ENCODE data around the gene DNM1.

The DNM1 gene

GRCh38 chr9:128286440-128286839 is 83.3 kb downstream of the DNM1 start:
- in situ Hi-C loops (cut with MboI; ENCODE audit: low pct_unique_long_range_greater_than_20kb, low sequenced_read_pairs, unreplicated experiment), result no loop called here
- TF ChIP-seq CTCF (IDR thresholded peaks at IDR 0.05; ENCODE audit: extremely low read depth, insufficient read depth, missing control alignments), result no peak
- DNase-seq (ENCODE audit: low spot score), result no peak

GRCh38 chr9:128288273-128289004 is 85.3 kb downstream of the DNM1 start:
- in situ Hi-C loops (cut with MboI; ENCODE audit: low pct_unique_long_range_greater_than_20kb, low sequenced_read_pairs, unreplicated experiment), result no loop called here
- DNase-seq (ENCODE audit: low spot score), result no peak
- TF ChIP-seq CTCF (IDR thresholded peaks at IDR 0.05; ENCODE audit: extremely low read depth, insufficient read depth, missing control alignments), result no peak

- in situ Hi-C loops (cut with MboI; ENCODE audit: low pct_unique_long_range_greater_than_20kb, low sequenced_read_pairs, unreplicated experiment), result no loop called here
- TF ChIP-seq CTCF (IDR thresholded peaks at IDR 0.05; ENCODE audit: extremely low read depth, insufficient read depth, missing control alignments), result no peak
- no peak for DNase-seq (ENCODE audit: low spot score)
Observed at GRCh38 chr9:128292009-128292408, 88.8 kb downstream of the DNM1 start.

- no peak for TF ChIP-seq CTCF (IDR thresholded peaks at IDR 0.05; ENCODE audit: extremely low read depth, insufficient read depth, missing control alignments)
- in situ Hi-C loops (cut with MboI; ENCODE audit: low pct_unique_long_range_greater_than_20kb, low sequenced_read_pairs, unreplicated experiment), result no loop called here
- DNase-seq (ENCODE audit: low spot score), result no peak
Observed at GRCh38 chr9:128293091-128293490, 89.9 kb downstream of the DNM1 start.

- in situ Hi-C loops (cut with MboI; ENCODE audit: low pct_unique_long_range_greater_than_20kb, low sequenced_read_pairs, unreplicated experiment), result no loop called here
- TF ChIP-seq CTCF (IDR thresholded peaks at IDR 0.05; ENCODE audit: extremely low read depth, insufficient read depth, missing control alignments), result no peak
- no peak for DNase-seq (ENCODE audit: low spot score)
Observed at GRCh38 chr9:128294142-128294541, 91.0 kb downstream of the DNM1 start.

GRCh38 chr9:128296340-128297220 is 93.4 kb downstream of the DNM1 start:
- in situ Hi-C loops (cut with MboI; ENCODE audit: low pct_unique_long_range_greater_than_20kb, low sequenced_read_pairs, unreplicated experiment), result no loop called here
- no peak for TF ChIP-seq CTCF (IDR thresholded peaks at IDR 0.05; ENCODE audit: extremely low read depth, insufficient read depth, missing control alignments)
- DNase-seq (ENCODE audit: low spot score), result no peak

Data from GM13977 (cell line).